GM18517 (cell line): Measurements from ENCODE around the gene STAB1.

Source experiments
- ATAC-seq: cut with Tn5 transposase; IDR thresholded peaks from one replicate; pipeline ENCODE4 v1.9.1; 2021; ENCODE audit warnings: mild to moderate bottlenecking, moderate library complexity; ENCODE audit not compliant: unreplicated experiment

Gene STAB1

GRCh38 chr3:52534281-52535183 lies 39.4 kb downstream of the STAB1 start:
- ATAC-seq: no peak

GRCh38 chr3:52535411-52536111 lies 40.4 kb downstream of the STAB1 start:
- no peak for ATAC-seq

- ATAC-seq: no peak
Observed at GRCh38 chr3:52536112-52536368, 40.9 kb downstream of the STAB1 start.

GRCh38 chr3:52536369-52537164 lies 41.4 kb downstream of the STAB1 start, which contains the start of gene UQCC5:
Gene UQCC5 (plus strand): TSS chr3:52536605. CDS start chr3:52536756, 151 bp downstream.
- ATAC-seq: peak; percentile 75

DNA sequence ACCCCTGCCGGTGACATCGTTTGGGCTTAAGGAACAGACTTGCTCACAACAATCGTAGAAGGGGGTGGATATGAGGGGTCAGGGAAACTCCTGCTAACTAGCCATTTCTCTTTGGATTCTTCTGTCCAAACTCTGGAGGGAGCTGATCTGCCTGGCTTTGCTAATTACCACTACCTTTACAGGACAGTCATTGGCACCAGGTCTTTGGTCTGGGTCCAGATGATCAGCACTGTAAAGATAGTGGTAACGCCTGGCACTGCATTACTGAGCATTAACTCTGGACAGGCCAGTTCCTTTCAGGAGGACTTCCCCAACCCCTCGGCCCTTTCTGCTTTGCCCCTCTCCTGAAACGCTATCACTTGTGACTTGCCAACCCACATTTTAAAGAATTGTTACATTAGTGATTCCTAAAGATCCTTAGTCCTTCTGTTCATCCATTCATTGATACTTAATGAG lies 42.1 kb downstream of the STAB1 start:
- ATAC-seq: no peak

- ATAC-seq: no peak
Observed at GRCh38 chr3:52537726-52538421, 42.7 kb downstream of the STAB1 start.

DNA sequence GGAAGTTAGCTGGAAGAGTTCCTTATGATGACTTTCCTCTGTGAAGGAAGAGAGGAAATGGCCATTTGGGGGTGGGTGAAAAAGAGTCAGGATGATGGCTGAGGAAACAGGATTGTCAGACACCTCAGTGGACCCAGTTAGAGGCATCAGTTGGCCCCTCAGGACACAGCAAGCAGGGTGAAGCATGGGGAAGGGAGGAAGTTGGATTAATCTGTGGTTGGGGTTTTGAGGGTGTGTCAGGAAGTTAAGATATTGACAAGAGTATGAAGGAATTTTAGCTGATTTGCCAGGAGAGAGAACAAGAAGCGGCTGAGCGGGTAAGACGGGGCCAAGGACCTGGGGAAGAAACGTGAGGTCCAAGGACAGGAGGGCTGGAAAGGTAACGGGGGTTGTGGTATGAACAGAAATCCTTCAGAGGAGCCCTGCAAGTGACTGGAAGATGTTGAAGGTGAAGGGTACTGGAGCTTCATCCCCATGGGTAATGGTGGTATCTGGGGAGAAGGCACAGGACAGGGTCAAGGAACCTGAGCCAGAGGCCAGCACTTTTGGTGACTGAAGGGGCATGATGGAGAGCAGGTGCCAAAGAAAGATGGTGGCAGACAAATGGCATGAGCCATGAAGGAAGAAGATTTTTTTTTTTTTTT lies 44.0 kb downstream of the STAB1 start:
- ATAC-seq: no peak

GRCh38 chr3:52541050-52541449 lies 45.9 kb downstream of the STAB1 start:
- ATAC-seq: no peak

- no peak for ATAC-seq
Observed at GRCh38 chr3:52544937-52545336, 49.8 kb downstream of the STAB1 start.

GRCh38 chr3:52546111-52546901 lies 51.2 kb downstream of the STAB1 start:
- ATAC-seq: no peak

GRCh38 chr3:52547143-52547542 lies 52.0 kb downstream of the STAB1 start:
- no peak for ATAC-seq

DNA sequence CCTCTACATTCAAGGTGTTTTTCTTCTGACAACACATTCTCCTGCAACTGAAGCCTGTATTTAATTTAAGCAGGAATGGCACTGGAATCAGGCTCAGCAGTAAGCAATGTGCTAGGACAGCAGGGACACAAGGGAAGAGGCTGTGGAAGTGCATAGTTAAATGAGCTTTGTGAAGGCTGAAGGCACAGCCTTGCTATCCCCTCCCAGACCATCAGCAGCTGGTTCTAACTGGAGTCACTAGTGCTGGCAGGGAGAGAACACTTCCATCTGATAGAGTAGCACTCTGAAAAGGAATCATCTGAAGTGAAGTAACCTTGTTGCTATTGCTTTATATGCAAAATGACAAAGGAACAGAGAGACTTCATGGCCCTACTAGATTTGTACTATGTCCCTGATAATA lies 56.0 kb downstream of the STAB1 start:
- no peak for ATAC-seq

DNA sequence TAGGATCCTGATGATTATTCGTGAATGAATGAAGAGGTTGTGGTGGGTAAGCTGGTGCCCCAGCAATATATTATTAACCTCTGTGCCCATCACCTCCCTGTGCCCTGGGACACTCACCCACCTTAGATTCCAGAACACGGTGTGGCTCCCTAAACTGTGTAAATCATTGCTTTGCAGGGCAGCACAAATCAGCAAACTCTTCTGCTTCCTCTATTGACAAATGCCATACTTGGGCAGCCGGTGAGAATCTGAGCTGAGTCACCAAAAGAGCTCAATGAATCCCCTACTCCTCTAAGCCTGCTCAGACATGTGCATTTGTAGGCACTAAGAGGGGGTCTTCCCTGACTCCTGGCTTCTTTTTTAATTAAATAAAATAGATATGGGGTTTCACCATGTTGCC lies 57.0 kb downstream of the STAB1 start:
- no peak for ATAC-seq

DNA sequence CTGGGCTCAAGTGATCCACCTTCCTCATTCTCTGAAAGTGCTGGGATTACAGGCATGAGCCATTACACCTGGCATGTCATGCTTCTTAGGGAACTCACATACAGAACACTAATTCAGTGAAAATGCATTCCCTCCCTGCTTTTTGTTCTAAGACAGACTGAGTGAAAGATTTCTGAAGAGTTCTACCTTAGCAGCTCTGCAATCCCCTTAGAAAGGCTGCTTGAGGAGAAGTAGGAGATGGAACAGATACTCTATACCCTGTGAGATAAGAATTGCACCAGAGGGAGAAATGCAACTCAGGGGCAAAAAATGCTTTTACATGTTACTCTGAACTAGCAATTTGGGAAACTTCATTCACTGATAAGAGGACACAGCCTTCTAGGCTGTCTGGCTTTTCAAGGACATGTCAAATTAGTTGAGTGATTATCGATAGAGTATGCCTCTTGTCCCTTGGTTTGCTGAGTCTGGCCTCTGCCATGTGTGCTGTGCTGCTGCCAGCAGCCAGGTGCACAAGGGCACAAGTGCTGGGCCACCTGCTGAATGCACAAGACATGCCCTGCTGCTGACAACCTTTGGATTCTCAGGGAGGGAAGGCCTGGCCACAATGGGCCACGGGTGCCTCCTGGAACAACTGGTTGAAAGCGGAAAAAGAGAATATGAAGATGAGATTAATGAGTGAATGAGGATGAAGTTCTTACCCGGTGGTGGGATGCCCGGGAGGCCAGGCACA lies 59.1 kb downstream of the STAB1 start:
- ATAC-seq: no peak

- no peak for ATAC-seq
Observed at GRCh38 chr3:52555056-52555455, 59.9 kb downstream of the STAB1 start.

GRCh38 chr3:52557011-52557960 lies 62.1 kb downstream of the STAB1 start:
- ATAC-seq: no peak

DNA sequence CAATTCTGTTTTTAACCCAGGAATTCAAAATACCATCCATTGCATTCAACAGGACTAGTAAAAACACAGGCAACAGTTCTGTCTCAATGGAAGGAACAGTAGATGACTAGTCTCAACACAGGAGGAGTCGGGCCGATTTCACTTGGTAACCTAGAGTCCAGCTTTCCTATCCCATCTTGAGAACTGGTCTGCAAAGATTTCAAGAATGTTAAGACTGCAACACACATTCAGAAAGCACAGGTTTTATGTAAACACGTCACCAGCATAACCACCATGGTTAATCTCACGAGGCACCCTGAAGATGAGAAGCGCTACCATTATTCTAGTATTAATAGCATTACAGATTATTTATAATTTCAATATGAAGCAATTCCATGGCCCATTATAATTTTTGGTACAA lies 63.3 kb downstream of the STAB1 start:
- no peak for ATAC-seq
